ENCODE data around the gene ATXN10. TPM values are rescaled to one million over a fixed set of nuclear protein-coding genes. Genes with fewer than 3 reads are reported as not detected.

Gene ATXN10
- polyA plus RNA-seq, 3 donors = 60.1 to 106 (median 92.4) TPM

GRCh38 chr22:45888221-45889092, 216.8 kb downstream of the ATXN10 start:
- H3K79me2 ChIP-seq (ENCODE audit: insufficient read depth, low read length) = no peaks in the 10 kb centered on the region
- H3K36me3 Mint-ChIP-seq = no peaks in the 10 kb centered on the region
- no peak overlapping the region for H3K27ac ChIP-seq (ENCODE audit: low read depth in 1 of 2, low read length in 2 of 2)
- no peak overlapping the region for H3K4me2 ChIP-seq (replicated peaks; ENCODE audit: extremely low read depth, low read length, poor library complexity, severe bottlenecking)
- no peaks in the 10 kb centered on the region for H4K20me1 ChIP-seq (ENCODE audit: insufficient read depth, low read length)
- peaks cover 3% of the 10 kb centered on the region for H3K4me1 Mint-ChIP-seq
- peaks cover 23 to 46% (median 37%) of the 10 kb centered on the region in 3 donors for H3K27me3 Mint-ChIP-seq (ENCODE audit: low read depth in 3 of 3)
- peaks cover 0 to 6% (median 2%) of the 10 kb centered on the region in 7 donors for H3K9me3 Mint-ChIP-seq
- H3K27ac Mint-ChIP-seq = no peak overlapping the region
- H2AFZ ChIP-seq (ENCODE audit: insufficient read depth, low read depth, low read length, poor library complexity, severe bottlenecking) = no peak overlapping the region
- H3K4me3 Mint-ChIP-seq = no peak overlapping the region
- H3K9me3 ChIP-seq (replicated peaks in 1 of 2; ENCODE audit: control insufficient read depth in 1 of 2, insufficient read depth in 1 of 2, low read length in 2 of 2) = no peaks in the 10 kb centered on the region
- no peaks in the 10 kb centered on the region for H3K4me1 ChIP-seq (ENCODE audit: control insufficient read depth in 1 of 2, insufficient read depth in 2 of 2, low read length in 2 of 2)
- H3K9ac ChIP-seq (ENCODE audit: insufficient read depth, low read length, poor library complexity, severe bottlenecking) = no peak overlapping the region
- no peak for TF ChIP-seq CTCF (IDR thresholded peaks at IDR 0.05)
- H3K36me3 ChIP-seq (replicated peaks in 1 of 2; ENCODE audit: control insufficient read depth in 1 of 2, insufficient read depth in 2 of 2, low read length in 2 of 2) = no peaks in the 10 kb centered on the region
- peaks cover 0 to 37% of the 10 kb centered on the region in 2 donors for H3K27me3 ChIP-seq (ENCODE audit: control insufficient read depth in 2 of 2, insufficient read depth in 2 of 2, low read length in 2 of 2)
- intact Hi-C loops (cut with micrococcal nuclease) = no loop called here
- H3K4me3 ChIP-seq (replicated peaks in 1 of 3; ENCODE audit: low read depth in 2 of 3, low read length in 3 of 3) = no peak overlapping the region
- 94% methylated on average over 27 of the region's 27 CpGs for WGBS (ENCODE audit: insufficient coverage)
- no peak for DNase-seq

GRCh38 chr22:45889093-45889538, 217.5 kb downstream of the ATXN10 start:
- Histone ChIP-seq H3K9me3 (replicated peaks in 1 of 2; ENCODE audit: control insufficient read depth in 1 of 2, insufficient read depth in 1 of 2, low read length in 2 of 2) (no peaks in the 10 kb centered on the region), H3K9ac (ENCODE audit: insufficient read depth, low read length, poor library complexity, severe bottlenecking) (no peak overlapping the region), H4K20me1 (ENCODE audit: insufficient read depth, low read length) (no peaks in the 10 kb centered on the region), H3K4me2 (replicated peaks; ENCODE audit: extremely low read depth, low read length, poor library complexity, severe bottlenecking) (no peak overlapping the region), H3K36me3 (replicated peaks in 1 of 2; ENCODE audit: control insufficient read depth in 1 of 2, insufficient read depth in 2 of 2, low read length in 2 of 2) (no peaks in the 10 kb centered on the region), H3K27me3 (ENCODE audit: control insufficient read depth in 2 of 2, insufficient read depth in 2 of 2, low read length in 2 of 2) (peaks cover 0 to 37% of the 10 kb centered on the region in 2 donors), H3K4me1 (ENCODE audit: control insufficient read depth in 1 of 2, insufficient read depth in 2 of 2, low read length in 2 of 2) (no peaks in the 10 kb centered on the region), H3K27ac (ENCODE audit: low read depth in 1 of 2, low read length in 2 of 2) (no peak overlapping the region), H2AFZ (ENCODE audit: insufficient read depth, low read depth, low read length, poor library complexity, severe bottlenecking) (no peak overlapping the region), H3K79me2 (ENCODE audit: insufficient read depth, low read length) (no peaks in the 10 kb centered on the region), H3K4me3 (replicated peaks in 1 of 3; ENCODE audit: low read depth in 2 of 3, low read length in 3 of 3) (no peak overlapping the region)
- H3K9me3 Mint-ChIP-seq = peaks cover 0 to 6% (median 2%) of the 10 kb centered on the region in 7 donors
- WGBS (ENCODE audit: insufficient coverage) = 84% methylated on average over 10 of the region's 10 CpGs
- no peak overlapping the region for H3K27ac Mint-ChIP-seq
- peaks cover 3% of the 10 kb centered on the region for H3K4me1 Mint-ChIP-seq
- no peak for DNase-seq
- no peaks in the 10 kb centered on the region for H3K36me3 Mint-ChIP-seq
- intact Hi-C loops (cut with micrococcal nuclease) = no loop called here
- H3K4me3 Mint-ChIP-seq = peak overlapping the region in 1 of 2 donors; percentile 11
- H3K27me3 Mint-ChIP-seq (ENCODE audit: low read depth in 3 of 3) = peaks cover 22 to 45% (median 37%) of the 10 kb centered on the region in 3 donors
- TF ChIP-seq CTCF (IDR thresholded peaks at IDR 0.05) = no peak

Data from CD14-positive monocyte (primary cell).